Activated CD4-positive, CD25-positive, alpha-beta regulatory T cell (primary cell): ENCODE results near the gene GTPBP3.

Source experiments
- DNase-seq, 4 experiments: peaks; one replicate each; lab custom pipeline; 2025; lab: John Stamatoyannopoulos, UW

Gene GTPBP3

GRCh38 chr19:17327654-17328516 lies 9.5 kb upstream of the GTPBP3 start:
- DNase-seq: peak; percentile 31 to 42 (median 36)

- DNase-seq: peak in 2 of 4 experiments; percentile 28 to 32
These were observed 8.6 kb upstream of the GTPBP3 start for GRCh38 chr19:17328517-17329365.

DNA sequence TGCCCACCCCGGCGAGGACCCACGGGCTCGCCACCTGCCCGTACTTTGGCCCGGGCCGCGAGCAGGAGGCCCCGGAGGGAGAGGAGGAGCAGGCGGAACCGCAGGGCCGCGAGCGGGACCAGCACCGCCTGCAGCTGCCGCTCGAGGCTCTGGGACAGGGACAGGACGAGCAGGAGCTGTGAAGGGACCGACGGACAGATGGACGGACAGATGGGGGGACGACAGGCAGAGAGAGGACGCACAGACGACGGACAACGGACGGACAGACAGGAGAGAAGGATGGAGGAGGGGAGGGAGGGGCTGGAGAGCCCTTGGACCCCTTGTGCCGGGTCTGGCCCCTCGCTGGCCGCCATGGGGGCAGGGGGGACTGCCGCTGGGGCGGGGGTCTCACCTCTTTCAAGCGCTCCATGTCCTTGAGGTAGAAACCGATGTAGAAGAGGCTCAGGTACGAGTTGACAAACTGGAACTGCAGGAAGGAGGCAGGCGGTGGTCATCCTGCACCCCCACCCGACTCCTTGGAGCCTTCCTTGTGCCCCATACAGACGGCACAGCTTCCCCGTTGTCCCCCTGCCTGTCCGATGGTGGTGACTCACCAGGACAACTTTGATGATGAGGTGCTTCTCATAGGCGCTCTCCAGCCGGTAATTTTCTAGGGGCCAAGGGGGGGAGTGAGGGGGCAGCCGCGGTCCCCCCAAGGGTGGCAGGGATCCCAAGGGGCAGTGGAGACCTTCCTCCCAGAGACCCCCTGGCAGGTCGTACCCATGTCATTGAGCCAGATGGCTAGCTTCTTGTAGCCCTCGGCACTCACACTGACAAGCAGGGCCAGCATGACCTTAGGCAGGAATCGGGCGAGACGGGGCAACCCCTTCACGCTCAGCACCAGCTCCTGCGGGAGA lies 7.7 kb upstream of the GTPBP3 start:
- DNase-seq: no peak

GRCh38 chr19:17330262-17331044 lies 6.9 kb upstream of the GTPBP3 start:
- DNase-seq: no peak

DNA sequence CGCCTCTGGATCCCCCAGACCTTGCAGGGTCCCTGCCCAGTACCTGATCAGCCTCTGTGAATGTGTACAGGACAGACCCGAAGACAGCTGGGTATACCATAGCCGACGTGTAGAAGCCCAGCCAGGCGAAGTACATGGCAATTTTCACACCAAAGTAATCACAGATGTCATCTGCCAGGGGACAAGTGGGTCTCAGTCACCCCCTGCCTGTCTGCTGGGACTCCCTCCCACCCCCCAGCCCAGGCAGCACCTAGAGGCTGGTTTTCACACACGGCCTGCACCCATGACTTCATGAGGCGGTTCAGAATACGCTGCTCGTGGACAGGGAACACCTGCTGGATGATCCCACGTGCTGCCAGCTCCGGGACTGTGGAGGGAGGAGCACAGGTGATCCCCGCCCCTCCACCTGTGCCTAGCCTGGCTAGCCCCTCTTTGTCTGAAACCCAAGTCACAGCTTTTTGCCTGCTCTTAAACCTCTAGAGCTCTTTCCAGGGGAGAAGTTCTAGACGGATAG lies 6.3 kb upstream of the GTPBP3 start:
- no peak for DNase-seq

DNA sequence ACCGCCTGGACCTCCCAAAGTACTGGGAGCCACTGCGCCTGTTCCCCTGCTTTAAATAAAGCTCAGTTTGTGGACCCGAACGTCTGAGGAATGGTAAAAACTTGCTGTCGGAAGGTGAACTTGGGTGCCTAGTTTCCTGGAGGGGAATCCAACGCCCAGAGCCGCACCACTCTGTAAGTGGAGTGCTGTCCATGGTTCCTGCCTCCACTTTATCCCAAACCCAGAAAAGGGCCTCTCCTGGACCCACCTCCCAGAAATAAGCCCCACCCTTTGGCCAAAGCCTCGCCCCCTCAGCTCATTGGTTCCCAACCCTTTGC lies 5.0 kb upstream of the GTPBP3 start:
- no peak for DNase-seq

GRCh38 chr19:17332677-17333581 lies 4.4 kb upstream of the GTPBP3 start:
- DNase-seq: no peak

GRCh38 chr19:17333611-17334413 lies 3.5 kb upstream of the GTPBP3 start:
- peak; percentile 36 to 59 (median 48) for DNase-seq

- peak; percentile 84 to 95 (median 89) for DNase-seq
These were observed 2.6 kb upstream of the GTPBP3 start, which contains the start of gene ANO8 for GRCh38 chr19:17334414-17335409. Gene ANO8, minus strand, starts transcription at chr19:17334855. Its CDS starts 185 bp downstream, at chr19:17334670.

DNA sequence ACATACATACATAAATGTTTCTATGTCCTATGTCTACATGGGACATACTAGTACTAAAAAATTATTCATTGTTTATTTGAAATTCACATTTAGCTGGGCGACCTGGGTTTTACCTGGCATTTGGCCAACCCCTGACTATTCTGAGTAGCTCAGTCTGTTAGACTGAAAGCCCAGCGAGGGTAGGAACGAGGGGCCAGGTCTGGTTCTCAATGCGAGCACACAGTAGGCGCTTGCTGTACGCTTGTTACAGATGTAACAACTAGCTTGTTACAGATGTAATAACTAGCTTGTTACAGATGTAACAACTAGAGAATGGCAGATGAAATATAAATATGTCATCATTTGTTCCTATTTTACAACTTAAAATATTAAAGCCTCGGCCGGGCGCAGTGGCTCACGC lies 1.8 kb upstream of the GTPBP3 start:
- DNase-seq: no peak

DNA sequence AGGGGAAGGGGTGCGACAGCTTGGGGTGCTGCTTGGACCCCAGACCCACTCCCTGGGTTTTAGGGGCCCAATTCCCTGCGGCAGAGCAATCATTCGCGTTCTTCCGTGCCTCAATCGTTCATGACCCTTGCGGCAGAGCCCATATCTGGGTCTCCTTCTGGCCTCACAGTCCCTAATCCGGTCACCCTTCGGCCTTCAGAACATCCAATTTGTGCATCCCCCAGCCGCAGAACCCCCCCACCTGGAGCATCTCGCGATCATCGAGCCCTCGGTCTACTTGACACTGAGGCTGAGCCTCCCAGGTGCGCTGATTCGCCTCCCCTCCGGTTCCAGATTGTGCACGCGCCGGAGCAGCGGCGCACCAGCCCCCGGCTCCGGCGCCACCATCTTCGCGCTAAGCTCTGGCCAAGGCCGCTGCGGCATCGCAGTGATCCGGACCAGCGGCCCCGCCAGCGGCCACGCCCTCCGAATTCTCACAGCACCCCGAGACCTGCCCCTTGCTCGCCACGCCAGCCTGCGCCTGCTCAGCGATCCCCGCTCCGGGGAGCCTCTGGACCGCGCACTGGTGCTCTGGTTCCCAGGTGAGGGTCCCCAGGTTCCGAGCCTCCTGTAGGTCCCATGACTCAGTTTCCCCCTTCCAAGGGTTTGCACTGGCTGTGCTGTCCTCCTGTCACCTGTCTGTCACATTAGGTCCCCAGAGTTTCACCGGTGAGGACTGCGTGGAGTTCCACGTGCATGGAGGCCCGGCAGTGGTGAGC lies 501 bp downstream of the GTPBP3 start:
- DNase-seq: no peak

DNA sequence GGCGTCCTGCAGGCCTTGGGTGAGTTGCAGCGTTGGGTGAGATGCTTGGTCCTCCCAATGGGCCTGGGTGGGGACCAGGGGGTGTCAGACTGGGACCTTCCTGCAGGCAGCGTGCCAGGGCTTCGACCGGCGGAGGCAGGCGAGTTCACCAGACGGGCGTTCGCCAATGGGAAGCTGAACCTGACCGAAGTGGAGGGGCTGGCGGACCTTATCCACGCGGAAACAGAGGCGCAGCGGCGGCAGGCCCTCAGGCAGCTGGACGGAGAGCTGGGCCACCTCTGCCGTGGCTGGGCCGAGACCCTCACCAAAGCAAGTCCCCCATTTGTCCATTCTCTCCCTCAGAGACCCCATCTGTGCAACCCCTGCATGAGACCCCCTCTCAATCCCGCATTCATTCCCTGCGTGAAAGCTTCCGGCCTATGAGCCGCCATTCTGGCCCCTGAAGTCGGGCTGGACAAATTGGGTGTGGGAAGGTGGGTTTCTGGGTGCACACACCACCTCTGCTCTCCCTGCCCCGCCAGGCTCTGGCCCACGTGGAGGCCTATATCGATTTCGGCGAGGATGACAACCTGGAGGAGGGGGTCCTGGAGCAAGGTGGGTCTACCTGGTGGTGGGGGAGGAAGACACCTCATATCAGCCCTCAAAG lies 1.2 kb downstream of the GTPBP3 start:
- DNase-seq: no peak

GRCh38 chr19:17339088-17339741 lies 1.9 kb downstream of the GTPBP3 start:
- DNase-seq: peak in 1 of 4 experiments; percentile 22

DNA sequence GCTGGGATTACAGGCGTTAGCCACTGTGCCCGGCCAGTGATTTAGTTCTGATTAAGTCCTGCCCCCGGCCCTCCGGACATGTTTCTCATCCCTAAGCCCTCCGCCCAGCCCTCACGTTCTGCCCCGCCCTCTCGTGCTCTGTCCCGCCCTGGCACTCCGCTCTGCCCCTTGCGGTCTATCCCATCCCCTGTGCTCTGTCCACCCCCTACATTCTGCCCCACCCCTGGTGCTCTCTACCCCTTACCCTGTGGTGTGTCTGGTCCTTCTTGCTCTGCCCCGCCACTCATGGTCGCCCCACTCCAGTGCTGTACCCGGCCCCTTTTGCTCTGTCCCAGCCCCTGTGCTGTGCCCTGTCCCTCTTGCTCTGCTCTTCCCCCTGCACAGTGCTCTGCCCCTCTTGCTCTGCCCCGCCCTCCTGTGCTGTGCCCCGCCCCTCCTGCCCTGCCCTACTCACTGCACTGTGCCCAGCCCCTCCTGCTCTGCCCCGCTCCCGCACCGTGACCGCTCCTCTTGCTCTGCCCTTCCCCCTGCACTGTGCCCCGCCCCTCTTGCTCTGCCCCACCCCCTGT lies 3.0 kb downstream of the GTPBP3 start:
- no peak for DNase-seq

DNA sequence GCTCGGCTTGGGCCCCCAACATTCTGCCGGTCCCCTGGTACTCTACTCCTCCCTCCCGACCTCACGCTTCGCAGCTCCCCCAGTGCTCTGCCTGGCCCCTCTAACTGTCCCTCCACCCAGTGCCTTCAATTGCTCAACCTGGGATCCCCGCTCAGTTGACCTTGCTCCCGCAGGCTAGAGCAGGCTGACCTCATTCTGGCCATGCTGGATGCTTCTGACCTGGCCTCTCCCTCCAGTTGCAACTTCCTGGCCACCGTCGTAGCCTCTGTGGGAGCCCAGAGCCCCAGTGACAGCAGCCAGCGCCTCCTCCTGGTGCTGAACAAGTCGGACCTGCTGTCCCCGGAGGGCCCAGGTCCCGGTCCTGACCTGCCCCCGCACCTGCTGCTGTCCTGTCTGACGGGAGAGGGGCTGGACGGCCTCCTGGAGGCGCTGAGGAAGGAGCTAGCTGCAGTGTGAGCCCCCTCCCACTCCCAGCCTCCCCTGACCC lies 3.6 kb downstream of the GTPBP3 start:
- no peak for DNase-seq
